HepG2 (cell line): Measurements from ENCODE around the gene BEND3. TPM values are rescaled to one million over a fixed set of nuclear protein-coding genes. Genes with fewer than 3 reads are reported as not detected.

Experiments used
- ATAC-seq: fragments of 200-7000 bp; cut with Tn5 transposase; 3 replicates; pipeline ENCODE4 v1.9.1; 2020; ENCODE audit warnings: mild to moderate bottlenecking, moderate library complexity
- BruUV-seq: library from RNA; stranded (reverse); fragments of 400-500 nt; replicated peaks from 2 replicates; lab custom pipeline; 2021; lab: Mats Ljungman, UMichigan
- CTCF ChIA-PET: fragments of 300-600 bp; formaldehyde crosslinking; extraction: SDS; loops from one replicate; lab custom pipeline; 2021; ENCODE audit warnings: low total read pairs, inconsistent platforms, low intra/inter-chr PET ratio; lab: Yijun Ruan, JAX
- POLR2A ChIA-PET: fragments of 350-600 bp; sonication (Branson Sonifier 250); formaldehyde crosslinking; loops from one replicate; lab custom pipeline; 2020; ENCODE audit warnings: antibody characterized with exemption, inconsistent platforms; lab: Yijun Ruan, JAX
- DNase-seq: peaks from one replicate; pipeline ENCODE4 v3.0.0-alpha.2; 2015; ENCODE audit warnings: low spot score
- FAIRE-seq: peaks from 3 replicates; lab custom pipeline; 2011; peaks lifted over from hg19 to GRCh38; lab: Jason Lieb, UNC
- H2AFZ ChIP-seq: one replicate; pipeline ENCODE4 v1.6.1; 2011; ENCODE audit warnings: low read length, inconsistent platforms
- H3K27ac ChIP-seq: fragments of 300-600 bp; 3 replicates; pipeline ENCODE4 v1.8.0; 2011; ENCODE audit warnings: mixed run types, mild to moderate bottlenecking, mixed read lengths, low read length, inconsistent platforms; ENCODE audit not compliant: insufficient read depth; ENCODE audit errors: extremely low read length
- H3K27me3 ChIP-seq, 2 experiments: fragments of 200-600 bp in 1 of 2; 2 replicates in 1 of 2; 3 replicates in 1 of 2; pipeline versions ENCODE4 v1.6.0 to v1.8.0; 2011; ENCODE audit warnings: low read length in 2 of 2, mild to moderate bottlenecking in 2 of 2, moderate library complexity in 2 of 2, inconsistent platforms in 1 of 2; ENCODE audit not compliant: insufficient read depth in 2 of 2, control insufficient read depth in 1 of 2
- H3K36me3 ChIP-seq, 2 experiments: fragments of 200-600 bp in 1 of 2; replicated peaks in 1 of 2; 2 replicates in 1 of 2; 3 replicates in 1 of 2; pipeline versions ENCODE4 v1.5.1 to v1.8.0; 2011; ENCODE audit warnings: low read length in 2 of 2, inconsistent platforms in 1 of 2; ENCODE audit not compliant: insufficient read depth in 2 of 2, control insufficient read depth in 1 of 2
- H3K4me1 ChIP-seq: 2 replicates; pipeline ENCODE4 v1.5.1; 2012; ENCODE audit warnings: low read length, inconsistent platforms; ENCODE audit not compliant: insufficient read depth
- H3K4me2 ChIP-seq: 2 replicates; pipeline ENCODE4 v1.6.0; 2011; ENCODE audit warnings: low read depth, low read length, inconsistent platforms
- H3K4me3 ChIP-seq, 3 experiments: fragments of 200-600 bp in 1 of 3; sonication (generic), shearing (Covaris generic) in 1 of 3; replicated peaks in 1 of 3; 2 replicates each; pipeline ENCODE4 v1.5.1; 2011 to 2016; ENCODE audit warnings: low read length in 3 of 3, inconsistent platforms in 2 of 3, low read depth in 2 of 3, mild to moderate bottlenecking in 2 of 3, control low read depth in 1 of 3, mixed read lengths in 1 of 3; ENCODE audit not compliant: insufficient read depth in 1 of 3
- H3K79me2 ChIP-seq: one replicate; pipeline ENCODE4 v1.6.1; 2011; ENCODE audit warnings: low read length, inconsistent platforms; ENCODE audit not compliant: insufficient read depth
- H3K9ac ChIP-seq: 2 replicates; pipeline ENCODE4 v1.6.0; 2011; ENCODE audit warnings: mild to moderate bottlenecking, low read depth, low read length, inconsistent platforms; ENCODE audit not compliant: insufficient read depth
- H3K9me3 ChIP-seq: 2 replicates; pipeline ENCODE4 v1.5.1; 2012; ENCODE audit warnings: mild to moderate bottlenecking, low read length
- H4K20me1 ChIP-seq: 2 replicates; pipeline ENCODE4 v1.6.0; 2011; ENCODE audit warnings: inconsistent platforms, mild to moderate bottlenecking, low read length, moderate library complexity; ENCODE audit not compliant: insufficient read depth
- BORCS8-MEF2B ChIP-seq: sonication (generic); formaldehyde crosslinking; IDR thresholded peaks from 2 replicates; pipeline ENCODE4 v1.8.0; 2022; ENCODE audit warnings: mild to moderate bottlenecking, missing genetic modification reagents
- HNF4A ChIP-seq: sonication (generic); formaldehyde crosslinking; IDR thresholded peaks from 2 replicates; pipeline ENCODE4 v1.4.0; 2020; ENCODE audit warnings: missing genetic modification reagents
- KDM6A ChIP-seq: IDR thresholded peaks from 2 replicates; pipeline ENCODE4 v1.6.1; 2016; ENCODE audit warnings: low read depth
- STAT6 ChIP-seq: sonication (generic); formaldehyde crosslinking; IDR thresholded peaks from 2 replicates; pipeline ENCODE4 v1.4.0; 2020; ENCODE audit warnings: missing genetic modification reagents, mild to moderate bottlenecking, borderline replicate concordance
- TFDP2 ChIP-seq: sonication (generic); formaldehyde crosslinking; IDR thresholded peaks from 2 replicates; pipeline ENCODE4 v1.4.0; 2020; ENCODE audit warnings: missing genetic modification reagents
- ZNF44 ChIP-seq: sonication (generic); formaldehyde crosslinking; IDR thresholded peaks from 2 replicates; pipeline ENCODE4 v1.5.1; 2020; ENCODE audit warnings: mild to moderate bottlenecking, missing genetic modification reagents
- ZNF781 ChIP-seq: sonication (generic); formaldehyde crosslinking; IDR thresholded peaks from 2 replicates; pipeline ENCODE4 v1.5.1; 2020; ENCODE audit warnings: borderline replicate concordance, mild to moderate bottlenecking, missing genetic modification reagents; ENCODE audit errors: not compliant biosample characterization
- ZNF800 ChIP-seq: sonication (generic); formaldehyde crosslinking; IDR thresholded peaks from 2 replicates; pipeline ENCODE4 v1.4.0; 2020; ENCODE audit warnings: missing genetic modification reagents
- WGBS: methylation state at CpG from one replicate; pipeline ENCODE4 v1.1.6; 2017; ENCODE audit warnings: low lambda C conversion rate; 5-methylcytosine and 5-hydroxymethylcytosine counted together
- in situ Hi-C: cut with HindIII; loops from 2 replicates; pipeline ENCODE4 v1.10.0; 2017; ENCODE audit warnings: low pct_unique_long_range_greater_than_20kb; ENCODE audit not compliant: extremely low pct_ligation_motif_present
- intact Hi-C: fragments of 100-400 bp; cut with micrococcal nuclease; formaldehyde crosslinking; loops from one replicate; pipeline ENCODE4 v1.10.0; 2022; ENCODE audit not compliant: unreplicated experiment
- polyA plus RNA-seq, 8 experiments: library from polyadenylated mRNA; depleted of rRNA in 3 of 8; stranded (reverse) in 7 of 8; unstranded in 1 of 8; fragments of >200 nt; fragmentation: Illumina TruSeq in 4 of 8; extraction: Trizol in 4 of 8; gene quantifications; 2 replicates each; pipeline versions ENCODE4 v1.2.1 to v1.2.3, GENCODE V29; 2011 to 2016; ENCODE audit warnings: low read depth in 4 of 8, missing spikeins in 1 of 8, mixed read lengths in 1 of 8; ENCODE audit not compliant: insufficient read depth in 1 of 8
- total RNA-seq, 5 experiments: library from RNA; depleted of rRNA; stranded (reverse); fragments of >200 nt; fragmentation: Illumina TruSeq; extraction: Trizol; gene quantifications; 2 replicates each; pipeline ENCODE4 v1.2.3, GENCODE V29; 2016; ENCODE audit warnings: low read depth in 1 of 5

Gene BEND3
- total and polyA plus RNA-seq, 2 of the 13 experiments (the other 11 are each of a cell fraction or from before 2014, with no cell fraction given): 1.4 to 5.8 TPM

GRCh38 chr6:107105511-107106116 lies 9.7 kb downstream of the BEND3 start:
- DNase-seq: no peak
- peak; percentile 24; the same call in 1 of the 3 replicates for ATAC-seq
- H3K27me3 ChIP-seq: no peaks in the 10 kb centered on the region
- no peak overlapping the region for H2AFZ ChIP-seq
- no peak overlapping the region for H3K4me2 ChIP-seq
- 0 out of 2 replicates have a peak, but pooled peaks have one; percentile 16 for TF ChIP-seq HNF4A
- TF ChIP-seq STAT6 (CRISPR knock-in tag): no peak
- no peak for TF ChIP-seq BORCS8-MEF2B (CRISPR knock-in tag)
- TF ChIP-seq, all 625 proteins: peak for 1
- POLR2A ChIA-PET: no interaction called here
- no peak overlapping the region for H3K9ac ChIP-seq
- no peak overlapping the region for H3K4me3 ChIP-seq
- H3K27ac ChIP-seq: no peak overlapping the region
- no peaks in the 10 kb centered on the region for H3K36me3 ChIP-seq
- no peak for FAIRE-seq
- intact Hi-C loops (no loop called here), in situ Hi-C loops (no loop called here)
- H3K4me1 ChIP-seq: peaks cover 14% of the 10 kb centered on the region
- no TSS peak for BruUV-seq
- H3K9me3 ChIP-seq: no peaks in the 10 kb centered on the region
- CTCF ChIA-PET: no interaction called here
- H3K79me2 ChIP-seq: peaks cover 2% of the 10 kb centered on the region
- 85% methylated on average over 5 of the region's 7 CpGs for WGBS
- no peaks in the 10 kb centered on the region for H4K20me1 ChIP-seq

GRCh38 chr6:107103082-107103481 lies 12.2 kb downstream of the BEND3 start:
- DNase-seq: no peak
- in situ Hi-C loops: no loop called here
- ATAC-seq: no peak
- CTCF ChIA-PET: no interaction called here
- Histone ChIP-seq H3K9me3 (no peaks in the 10 kb centered on the region), H3K79me2 (peaks cover 2% of the 10 kb centered on the region), H3K4me1 (peaks cover 14% of the 10 kb centered on the region), H3K27me3 (no peaks in the 10 kb centered on the region), H3K27ac (no peak overlapping the region), H4K20me1 (no peaks in the 10 kb centered on the region), H3K4me3 (no peak overlapping the region), H3K4me2 (no peak overlapping the region), H2AFZ (no peak overlapping the region), H3K9ac (no peak overlapping the region), H3K36me3 (peaks cover 0 to 4% of the 10 kb centered on the region in 2 experiments; a peak in 2 of 5 replicates)
- FAIRE-seq: no peak
- WGBS: 92% methylated on average over 3 of the region's 6 CpGs
- POLR2A ChIA-PET: no interaction called here
- intact Hi-C loops: no loop called here
- BruUV-seq: no TSS peak
- TF ChIP-seq KDM6A (CRISPR knock-in tag) (no peak), ZNF44 (CRISPR knock-in tag) (no peak), ZNF800 (CRISPR knock-in tag) (no peak), ZNF781 (CRISPR knock-in tag) (no peak), TFDP2 (no peak)
